ENCODE data around the gene PRKCB.
A peak's percentile ranks its signal among the peaks of the same experiment; 100 is the strongest.

PRKCB gene

GRCh38 chr16:24246911-24247607 lies 411.3 kb downstream of the PRKCB start:
- Histone ChIP-seq H3K9ac (ENCODE audit: low read depth, low read length, poor library complexity, severe bottlenecking) (no peak overlapping the region), H3K9me3 (ENCODE audit: insufficient read depth, low read depth, low read length) (no peaks in the 10 kb centered on the region), H3K4me1 (ENCODE audit: insufficient read depth, low read length, poor library complexity, severe bottlenecking) (peaks cover 12% of the 10 kb centered on the region), H4K20me1 (ENCODE audit: insufficient read depth, low read length, poor library complexity, severe bottlenecking) (no peaks in the 10 kb centered on the region), H2AFZ (ENCODE audit: low read length) (no peak overlapping the region), H3K4me3 (ENCODE audit: low read length, poor library complexity, severe bottlenecking) (no peak overlapping the region), H3F3A (ENCODE audit: low read depth) (no peaks in the 10 kb centered on the region), H3K4me2 (ENCODE audit: low read depth, low read length, poor library complexity, severe bottlenecking) (no peak overlapping the region), H3K27me3 (ENCODE audit: insufficient read depth, low read length, poor library complexity, severe bottlenecking) (no peaks in the 10 kb centered on the region), H3K9me2 (replicated peaks; ENCODE audit: low read depth, low read length) (no peaks in the 10 kb centered on the region), H3K79me2 (ENCODE audit: insufficient read depth, low read length) (no peaks in the 10 kb centered on the region), H3K36me3 (ENCODE audit: insufficient read depth, low read length) (no peaks in the 10 kb centered on the region)
- TF ChIP-seq EZH2phosphoT487 (IDR thresholded peaks at IDR 0.05; ENCODE audit: borderline replicate concordance) (no peak), CTCF (conservative IDR thresholded peaks at IDR 0.05; ENCODE audit: low read length) (no peak)

- Histone ChIP-seq H2AFZ (ENCODE audit: low read length) (no peak overlapping the region), H3K9ac (ENCODE audit: low read depth, low read length, poor library complexity, severe bottlenecking) (no peak overlapping the region), H3K27me3 (ENCODE audit: insufficient read depth, low read length, poor library complexity, severe bottlenecking) (no peaks in the 10 kb centered on the region), H3K4me2 (ENCODE audit: low read depth, low read length, poor library complexity, severe bottlenecking) (no peak overlapping the region), H3K9me2 (replicated peaks; ENCODE audit: low read depth, low read length) (no peaks in the 10 kb centered on the region), H3K4me1 (ENCODE audit: insufficient read depth, low read length, poor library complexity, severe bottlenecking) (peaks cover 14% of the 10 kb centered on the region), H3F3A (ENCODE audit: low read depth) (no peaks in the 10 kb centered on the region), H3K9me3 (ENCODE audit: insufficient read depth, low read depth, low read length) (no peaks in the 10 kb centered on the region), H4K20me1 (ENCODE audit: insufficient read depth, low read length, poor library complexity, severe bottlenecking) (no peaks in the 10 kb centered on the region), H3K4me3 (ENCODE audit: low read length, poor library complexity, severe bottlenecking) (no peak overlapping the region), H3K36me3 (ENCODE audit: insufficient read depth, low read length) (no peaks in the 10 kb centered on the region), H3K79me2 (ENCODE audit: insufficient read depth, low read length) (no peaks in the 10 kb centered on the region)
- TF ChIP-seq CTCF (conservative IDR thresholded peaks at IDR 0.05; ENCODE audit: low read length) (peak; percentile 83), EZH2phosphoT487 (IDR thresholded peaks at IDR 0.05; ENCODE audit: borderline replicate concordance) (no peak)
Observed at GRCh38 chr16:24253192-24253591, 417.4 kb downstream of the PRKCB start.

GRCh38 chr16:24255456-24256371 lies 419.9 kb downstream of the PRKCB start, which contains the start of gene CACNG3:
TSS of gene CACNG3 (plus strand) at chr16:24256335. CDS start at chr16:24256755, 420 bp downstream.
- Histone ChIP-seq H2AFZ (ENCODE audit: low read length) (no peak within 1 kb of the TSS), H3K9me2 (replicated peaks; ENCODE audit: low read depth, low read length) (no peaks in the 10 kb centered on the region), H3K9me3 (ENCODE audit: insufficient read depth, low read depth, low read length) (no peaks in the 10 kb centered on the region), H3K79me2 (ENCODE audit: insufficient read depth, low read length) (no peaks in the 10 kb centered on the region), H3K4me1 (ENCODE audit: insufficient read depth, low read length, poor library complexity, severe bottlenecking) (peaks cover 13% of the 10 kb centered on the region), H3K27me3 (ENCODE audit: insufficient read depth, low read length, poor library complexity, severe bottlenecking) (no peaks in the 10 kb centered on the region), H3K9ac (ENCODE audit: low read depth, low read length, poor library complexity, severe bottlenecking) (no peak within 1 kb of the TSS), H3K36me3 (ENCODE audit: insufficient read depth, low read length) (no peaks in the 10 kb centered on the region), H4K20me1 (ENCODE audit: insufficient read depth, low read length, poor library complexity, severe bottlenecking) (no peaks in the 10 kb centered on the region), H3F3A (ENCODE audit: low read depth) (no peaks in the 10 kb centered on the region), H3K4me3 (ENCODE audit: low read length, poor library complexity, severe bottlenecking) (no peak within 1 kb of the TSS), H3K4me2 (ENCODE audit: low read depth, low read length, poor library complexity, severe bottlenecking) (no peak within 1 kb of the TSS)
- TF ChIP-seq EZH2phosphoT487 (IDR thresholded peaks at IDR 0.05; ENCODE audit: borderline replicate concordance) (no peak), CTCF (conservative IDR thresholded peaks at IDR 0.05; ENCODE audit: low read length) (no peak)
